Natural killer cell treated with Interleukin-12 subunit alpha and Interleukin-12 subunit beta and Interleukin-15 and Interleukin-18, amount 100 ng/mL, for 72 hours (primary cell): ENCODE results near the gene PDE4D. TPM values are rescaled to one million over a fixed set of nuclear protein-coding genes. Genes with fewer than 3 reads are reported as not detected.

Experiments used
- ATAC-seq, 2 donors: fragments of 150-1000 bp; cut with Tn5 transposase in 1 of 2; sonication (Bioruptor Pico), chemical (Tn5 transposase) in 1 of 2; 2 replicates each; pipeline ENCODE4 v1.10.0; 2021
- DNase-seq: peaks from one replicate; pipeline ENCODE4 v3.0.0; 2022; ENCODE audit warnings: low spot score
- H3K27ac Mint-ChIP-seq, 2 donors: 1 replicate in 1 of 2; 2 replicates in 1 of 2; pipeline ENCODE4 v1.8.0; 2022; ENCODE audit warnings: mixed read lengths in 2 of 2, mild to moderate bottlenecking in 1 of 2, moderate library complexity in 1 of 2
- H3K27me3 Mint-ChIP-seq, 2 donors: 1 replicate in 1 of 2; 2 replicates in 1 of 2; pipeline ENCODE4 v1.8.0; 2022; ENCODE audit warnings: mixed read lengths in 2 of 2
- H3K36me3 Mint-ChIP-seq: one replicate; pipeline ENCODE4 v1.8.0; 2022; ENCODE audit warnings: mixed read lengths
- H3K4me1 Mint-ChIP-seq, 2 donors: 1 replicate in 1 of 2; 2 replicates in 1 of 2; pipeline ENCODE4 v1.8.0; 2022; ENCODE audit warnings: low read depth in 2 of 2, mixed read lengths in 2 of 2, mild to moderate bottlenecking in 1 of 2
- H3K4me3 Mint-ChIP-seq: one replicate; pipeline ENCODE4 v1.8.0; 2022; ENCODE audit warnings: mixed read lengths
- H3K9me3 Mint-ChIP-seq: 2 replicates; pipeline ENCODE4 v1.8.0; 2022; ENCODE audit warnings: mixed read lengths
- total RNA-seq, 2 donors: library from RNA; stranded (reverse); gene quantifications; one replicate each; pipeline ENCODE4 v1.2.3, GENCODE V29; 2022

The PDE4D gene
- total RNA-seq, 2 donors from 2014 or later = 55.0 to 80.5 TPM

GRCh38 chr5:59354274-59354673 lies 539.3 kb downstream of the PDE4D start:
- DNase-seq (no peak), ATAC-seq (no peak)
- Mint-ChIP-seq H3K27ac (no peak overlapping the region), H3K4me3 (no peak overlapping the region), H3K36me3 (no peaks in the 10 kb centered on the region), H3K27me3 (peaks cover 0 to 15% of the 10 kb centered on the region in 2 donors), H3K4me1 (peaks cover 10 to 29% of the 10 kb centered on the region in 2 donors), H3K9me3 (no peaks in the 10 kb centered on the region)

DNA sequence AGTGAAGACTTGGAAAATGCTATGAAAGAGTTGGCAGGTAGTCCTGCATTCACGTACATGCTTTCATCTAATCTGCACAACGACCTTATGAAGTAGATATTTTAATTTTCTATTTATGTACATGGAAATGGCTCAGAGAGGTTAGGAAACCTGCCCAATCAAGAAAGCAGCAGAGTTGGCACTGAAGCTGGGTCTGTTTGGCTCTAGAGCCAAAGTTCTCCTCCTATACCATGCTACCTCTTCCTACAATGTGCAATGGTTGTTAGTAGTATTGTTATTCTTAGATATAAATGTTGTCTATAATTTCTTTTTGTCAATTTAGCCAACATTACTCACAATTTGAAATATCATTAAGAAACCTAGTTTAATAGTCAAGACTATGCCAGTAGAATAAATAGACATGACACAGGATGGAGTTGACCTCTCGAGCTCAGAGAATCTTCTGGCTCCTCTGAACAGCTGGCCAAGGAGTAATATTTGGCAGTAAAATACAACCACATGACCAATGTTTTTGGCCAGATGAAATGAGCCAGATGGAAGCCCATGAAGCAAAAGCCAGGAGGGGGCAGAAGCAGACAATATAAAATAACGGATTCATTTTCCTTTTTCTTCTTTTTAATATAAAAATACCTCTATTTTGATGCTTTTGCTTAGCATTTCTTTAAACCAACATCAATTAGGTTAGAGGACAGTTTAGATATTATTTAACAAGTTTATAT lies 542.3 kb downstream of the PDE4D start:
- H3K4me3 Mint-ChIP-seq = no peak overlapping the region
- H3K9me3 Mint-ChIP-seq = no peaks in the 10 kb centered on the region
- peaks cover 0 to 9% of the 10 kb centered on the region in 2 donors for H3K4me1 Mint-ChIP-seq
- DNase-seq (no peak), ATAC-seq (no peak)
- no peaks in the 10 kb centered on the region for H3K36me3 Mint-ChIP-seq
- H3K27me3 Mint-ChIP-seq = peaks cover 0 to 15% of the 10 kb centered on the region in 2 donors
- no peak overlapping the region for H3K27ac Mint-ChIP-seq

DNA sequence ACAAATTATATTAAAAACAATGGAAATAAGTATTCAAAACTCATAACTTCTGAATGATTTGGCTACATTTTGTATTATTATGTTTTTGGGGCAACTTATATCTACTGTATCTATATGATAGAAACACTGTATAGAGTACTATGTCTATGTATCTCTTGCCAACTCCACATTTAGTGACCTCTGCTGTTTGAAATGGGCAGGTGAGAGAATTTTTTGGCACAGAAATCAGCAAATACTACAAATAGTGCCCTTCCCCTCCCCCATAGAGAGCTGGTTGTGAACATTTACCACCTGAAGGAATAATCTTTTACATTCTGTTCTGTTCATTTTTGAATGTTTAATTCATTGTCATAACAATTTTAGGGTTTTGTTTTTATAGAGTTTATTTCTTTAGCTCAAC lies 545.3 kb downstream of the PDE4D start:
- Mint-ChIP-seq H3K27me3 (peaks cover 2 to 18% of the 10 kb centered on the region in 2 donors), H3K27ac (no peak overlapping the region), H3K4me3 (no peak overlapping the region), H3K4me1 (peaks cover 0 to under 1% of the 10 kb centered on the region in 2 donors), H3K36me3 (no peaks in the 10 kb centered on the region), H3K9me3 (no peaks in the 10 kb centered on the region)
- no peak for DNase-seq
- no peak for ATAC-seq

- no peak overlapping the region for H3K27ac Mint-ChIP-seq
- no peaks in the 10 kb centered on the region for H3K9me3 Mint-ChIP-seq
- H3K4me1 Mint-ChIP-seq = no peaks in the 10 kb centered on the region
- H3K36me3 Mint-ChIP-seq = no peaks in the 10 kb centered on the region
- peaks cover 4 to 12% of the 10 kb centered on the region in 2 donors for H3K27me3 Mint-ChIP-seq
- H3K4me3 Mint-ChIP-seq = no peak overlapping the region
- ATAC-seq (no peak), DNase-seq (no peak)
Measured at GRCh38 chr5:59346982-59347381, 546.5 kb downstream of the PDE4D start.

DNA sequence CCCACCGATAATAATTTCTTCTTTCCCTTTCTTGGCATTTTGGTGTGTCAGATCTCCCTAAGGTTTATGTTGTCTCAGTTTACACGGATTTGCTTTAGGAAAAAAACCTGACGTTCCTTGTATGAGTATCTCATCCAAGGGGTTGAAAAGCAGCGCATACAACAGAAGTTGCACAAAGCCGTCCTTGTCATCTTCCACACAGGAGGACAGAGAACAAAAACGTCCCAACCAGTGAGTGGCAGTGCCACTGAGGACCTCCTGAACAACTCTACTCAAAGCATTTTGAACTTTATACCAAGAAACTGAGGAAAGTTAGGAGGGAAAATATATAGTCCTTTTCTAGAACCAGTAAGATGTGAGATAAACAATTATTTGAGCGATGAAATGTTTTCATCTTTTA lies 547.0 kb downstream of the PDE4D start:
- Mint-ChIP-seq H3K27me3 (peaks cover 4 to 12% of the 10 kb centered on the region in 2 donors), H3K9me3 (no peaks in the 10 kb centered on the region), H3K4me3 (no peak overlapping the region), H3K4me1 (no peaks in the 10 kb centered on the region), H3K36me3 (no peaks in the 10 kb centered on the region), H3K27ac (no peak overlapping the region)
- DNase-seq (no peak), ATAC-seq (no peak)

GRCh38 chr5:59342181-59342580 lies 551.3 kb downstream of the PDE4D start:
- no peak overlapping the region for H3K4me3 Mint-ChIP-seq
- DNase-seq = no peak
- peaks cover 0 to 2% of the 10 kb centered on the region in 2 donors for H3K4me1 Mint-ChIP-seq
- peaks cover 4 to 12% of the 10 kb centered on the region in 2 donors for H3K27me3 Mint-ChIP-seq
- no peak overlapping the region for H3K27ac Mint-ChIP-seq
- no peak for ATAC-seq
- H3K9me3 Mint-ChIP-seq = no peaks in the 10 kb centered on the region
- H3K36me3 Mint-ChIP-seq = no peaks in the 10 kb centered on the region

GRCh38 chr5:59341760-59342159 lies 551.8 kb downstream of the PDE4D start:
- Mint-ChIP-seq H3K4me3 (no peak overlapping the region), H3K36me3 (no peaks in the 10 kb centered on the region), H3K4me1 (peaks cover 0 to 2% of the 10 kb centered on the region in 2 donors), H3K27me3 (peaks cover 4 to 12% of the 10 kb centered on the region in 2 donors), H3K9me3 (no peaks in the 10 kb centered on the region), H3K27ac (no peak overlapping the region)
- ATAC-seq = no peak
- no peak for DNase-seq

DNA sequence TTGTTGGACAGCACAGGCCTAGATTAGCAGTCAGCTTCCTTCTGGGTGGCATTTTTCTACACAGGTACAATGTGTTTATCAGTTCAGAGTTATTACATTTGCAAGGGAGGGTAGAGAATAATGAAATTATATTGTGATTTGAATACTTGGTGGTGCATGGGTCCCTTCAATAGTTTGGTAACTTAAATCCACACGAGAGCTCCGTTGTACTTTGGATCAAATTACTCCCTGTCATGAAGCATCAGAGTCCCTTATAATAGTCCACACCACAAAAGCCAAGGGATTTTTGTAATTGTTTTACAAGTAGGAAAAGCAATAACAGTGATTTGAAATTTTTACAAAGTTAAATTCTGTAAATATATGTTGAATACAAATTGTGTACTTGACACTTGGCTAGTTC lies 552.4 kb downstream of the PDE4D start:
- no peak overlapping the region for H3K4me3 Mint-ChIP-seq

GRCh38 chr5:59340637-59341036 lies 552.9 kb downstream of the PDE4D start:
- ATAC-seq (no peak), DNase-seq (no peak)
- Mint-ChIP-seq H3K4me3 (no peak overlapping the region), H3K36me3 (no peaks in the 10 kb centered on the region), H3K27ac (no peak overlapping the region), H3K4me1 (peaks cover 0 to 2% of the 10 kb centered on the region in 2 donors), H3K9me3 (no peaks in the 10 kb centered on the region), H3K27me3 (peaks cover 4 to 8% of the 10 kb centered on the region in 2 donors)

More for the DNA sequence above, 552.4 kb downstream of the PDE4D start:
- H3K27me3 Mint-ChIP-seq = peaks cover 4 to 8% of the 10 kb centered on the region in 2 donors
- no peaks in the 10 kb centered on the region for H3K9me3 Mint-ChIP-seq
- DNase-seq (no peak), ATAC-seq (no peak)
- H3K36me3 Mint-ChIP-seq = no peaks in the 10 kb centered on the region
- H3K4me1 Mint-ChIP-seq = peaks cover 0 to 2% of the 10 kb centered on the region in 2 donors
- H3K27ac Mint-ChIP-seq = no peak overlapping the region

- Mint-ChIP-seq H3K27ac (no peak overlapping the region), H3K9me3 (no peaks in the 10 kb centered on the region), H3K4me3 (no peak overlapping the region), H3K36me3 (no peaks in the 10 kb centered on the region), H3K27me3 (peaks cover 0 to 8% of the 10 kb centered on the region in 2 donors), H3K4me1 (peaks cover 0 to 2% of the 10 kb centered on the region in 2 donors)
- DNase-seq (no peak), ATAC-seq (no peak)
Measured at GRCh38 chr5:59337240-59337639, 556.3 kb downstream of the PDE4D start.

DNA sequence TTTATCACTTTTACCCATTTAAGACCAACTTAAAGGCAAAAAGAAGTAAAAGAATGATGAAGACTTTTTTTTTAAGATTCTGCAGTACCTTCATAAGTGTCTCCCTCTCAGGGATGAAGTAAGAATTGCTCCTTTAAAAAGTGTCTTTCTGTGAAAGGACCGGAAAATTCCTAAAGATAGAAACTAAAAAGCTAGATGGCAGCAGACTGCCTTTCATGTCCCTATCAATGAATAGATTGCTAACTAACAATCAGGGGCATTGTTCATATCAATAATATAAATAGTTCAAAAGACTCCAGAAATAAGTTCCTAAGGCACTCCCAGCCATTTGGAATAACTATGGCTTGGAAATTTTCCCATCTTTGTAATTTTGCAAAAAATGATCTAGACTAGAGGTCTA lies 558.0 kb downstream of the PDE4D start:
- H3K36me3 Mint-ChIP-seq = no peaks in the 10 kb centered on the region
- no peak for ATAC-seq
- no peak overlapping the region for H3K27ac Mint-ChIP-seq
- H3K4me3 Mint-ChIP-seq = no peak overlapping the region
- no peaks in the 10 kb centered on the region for H3K9me3 Mint-ChIP-seq
- no peak for DNase-seq
- H3K4me1 Mint-ChIP-seq = peaks cover 0 to 2% of the 10 kb centered on the region in 2 donors
- H3K27me3 Mint-ChIP-seq = peaks cover 0 to 22% of the 10 kb centered on the region in 2 donors

GRCh38 chr5:59333416-59333815 lies 560.1 kb downstream of the PDE4D start:
- no peak overlapping the region for H3K4me3 Mint-ChIP-seq
- H3K9me3 Mint-ChIP-seq = no peaks in the 10 kb centered on the region
- H3K4me1 Mint-ChIP-seq = peaks cover 0 to 2% of the 10 kb centered on the region in 2 donors
- H3K27ac Mint-ChIP-seq = no peak overlapping the region
- no peak for DNase-seq
- H3K27me3 Mint-ChIP-seq = peaks cover 0 to 24% of the 10 kb centered on the region in 2 donors
- no peaks in the 10 kb centered on the region for H3K36me3 Mint-ChIP-seq
- no peak for ATAC-seq

GRCh38 chr5:59332236-59332973 lies 561.1 kb downstream of the PDE4D start:
- Mint-ChIP-seq H3K4me1 (no peaks in the 10 kb centered on the region), H3K4me3 (no peak overlapping the region), H3K27ac (no peak overlapping the region), H3K27me3 (peaks cover 0 to 24% of the 10 kb centered on the region in 2 donors), H3K36me3 (no peaks in the 10 kb centered on the region), H3K9me3 (no peaks in the 10 kb centered on the region)
- no peak for ATAC-seq
- no peak for DNase-seq

DNA sequence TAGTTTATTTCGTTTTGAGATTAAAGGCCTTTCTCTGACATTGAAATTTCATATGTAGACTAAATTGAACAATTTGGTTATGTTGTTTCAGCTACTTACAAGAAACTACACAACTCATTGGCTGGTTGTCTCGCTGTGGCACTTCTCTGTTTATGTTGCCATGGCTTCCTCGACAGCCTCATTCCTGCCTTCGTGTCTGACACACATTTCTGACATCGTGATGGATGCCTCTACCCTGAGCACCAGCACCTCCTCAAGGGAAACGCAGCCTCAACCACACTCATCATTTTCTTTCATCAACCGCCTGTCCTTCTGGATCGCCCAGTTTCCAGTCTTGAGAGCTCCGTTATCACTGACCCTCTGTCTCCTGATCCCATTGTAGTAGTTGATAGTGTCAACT lies 562.8 kb downstream of the PDE4D start:
- Mint-ChIP-seq H3K4me1 (no peaks in the 10 kb centered on the region), H3K9me3 (no peaks in the 10 kb centered on the region), H3K27me3 (peaks cover 0 to 24% of the 10 kb centered on the region in 2 donors), H3K27ac (no peak overlapping the region), H3K4me3 (no peak overlapping the region), H3K36me3 (no peaks in the 10 kb centered on the region)
- DNase-seq (no peak), ATAC-seq (no peak)
